A673 (cell line): ENCODE measurements around the gene OLIG1.

Source experiments
- EZH2 ChIP-seq: fragments of 200-600 bp; sonication (generic); IDR thresholded peaks from 2 replicates; pipeline ENCODE4 v1.6.1; 2017; ENCODE audit warnings: borderline replicate concordance, low read depth, mild to moderate bottlenecking, mixed read lengths, antibody characterized with exemption, low read length; ENCODE audit not compliant: poor library complexity, severe bottlenecking
- TF ChIP-seq, protein P1 (sequence below): fragments of 300-800, 200-600 bp; sonication (generic); conservative IDR thresholded peaks from 2 replicates; pipeline ENCODE4 v1.5.1; 2017; ENCODE audit warnings: low read depth, mild to moderate bottlenecking, antibody characterized with exemption, low read length, moderate library complexity, mixed read lengths

DNA sequence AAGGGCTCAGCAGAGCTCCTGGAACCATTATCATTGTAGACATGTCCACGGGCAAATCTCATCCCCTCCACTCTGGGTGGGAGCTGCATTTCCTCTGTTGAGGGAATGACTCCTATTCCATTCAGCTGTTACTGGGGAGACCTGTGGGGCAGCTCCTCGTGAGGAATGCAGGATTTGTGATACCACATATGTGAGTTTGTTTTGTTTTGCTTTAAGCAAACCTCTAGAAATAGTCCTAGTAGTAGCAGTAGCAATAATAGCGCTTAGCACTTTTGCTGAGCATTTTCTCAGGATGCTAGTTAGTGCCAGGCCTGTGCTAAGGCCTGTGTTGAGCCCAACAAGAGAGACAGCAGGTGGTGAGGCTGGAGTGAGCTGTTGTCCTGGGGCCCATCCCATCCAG is 10.8 kb downstream of the OLIG1 start:
- TF ChIP-seq, protein P1, sequence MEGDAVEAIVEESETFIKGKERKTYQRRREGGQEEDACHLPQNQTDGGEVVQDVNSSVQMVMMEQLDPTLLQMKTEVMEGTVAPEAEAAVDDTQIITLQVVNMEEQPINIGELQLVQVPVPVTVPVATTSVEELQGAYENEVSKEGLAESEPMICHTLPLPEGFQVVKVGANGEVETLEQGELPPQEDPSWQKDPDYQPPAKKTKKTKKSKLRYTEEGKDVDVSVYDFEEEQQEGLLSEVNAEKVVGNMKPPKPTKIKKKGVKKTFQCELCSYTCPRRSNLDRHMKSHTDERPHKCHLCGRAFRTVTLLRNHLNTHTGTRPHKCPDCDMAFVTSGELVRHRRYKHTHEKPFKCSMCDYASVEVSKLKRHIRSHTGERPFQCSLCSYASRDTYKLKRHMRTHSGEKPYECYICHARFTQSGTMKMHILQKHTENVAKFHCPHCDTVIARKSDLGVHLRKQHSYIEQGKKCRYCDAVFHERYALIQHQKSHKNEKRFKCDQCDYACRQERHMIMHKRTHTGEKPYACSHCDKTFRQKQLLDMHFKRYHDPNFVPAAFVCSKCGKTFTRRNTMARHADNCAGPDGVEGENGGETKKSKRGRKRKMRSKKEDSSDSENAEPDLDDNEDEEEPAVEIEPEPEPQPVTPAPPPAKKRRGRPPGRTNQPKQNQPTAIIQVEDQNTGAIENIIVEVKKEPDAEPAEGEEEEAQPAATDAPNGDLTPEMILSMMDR, result no peak
- TF ChIP-seq EZH2, result no peak
